Lower leg skin (tissue), 3 donors: ENCODE results near the gene NCOA3.

Source experiments
- CTCF ChIP-seq, 3 donors: fragments of 450-650 bp; IDR thresholded peaks; one replicate each; pipeline ENCODE4 v1.5.1; 2016; ENCODE audit warnings: antibody characterized with exemption in 3 of 3, mild to moderate bottlenecking in 3 of 3, moderate library complexity in 2 of 3
- POLR2A ChIP-seq, 2 donors: fragments of 450-650 bp; IDR thresholded peaks; one replicate each; pipeline ENCODE4 v1.6.1; 2016 to 2017; ENCODE audit warnings: antibody characterized with exemption in 2 of 2, mild to moderate bottlenecking in 1 of 2, moderate library complexity in 1 of 2

GRCh38 chr20:47535994-47536393 lies 34.3 kb downstream of the NCOA3 start:
- TF ChIP-seq POLR2A (IDR thresholded peaks at IDR 0.05) (no peak), CTCF (IDR thresholded peaks at IDR 0.05) (no peak)
